Neural progenitor cell (in vitro differentiated cells): Measurements from ENCODE around the gene EGFR. TPM values are rescaled to one million over a fixed set of nuclear protein-coding genes. Genes with fewer than 3 reads are reported as not detected.

Experiments used
- DNase-seq: peaks from one replicate; pipeline ENCODE4 v3.0.0-alpha.2; 2016; ENCODE audit warnings: low spot score
- H2AFZ ChIP-seq: fragments of 200-600 bp; sonication (generic); replicated peaks from 2 replicates; pipeline ENCODE4 v1.6.1; 2016; ENCODE audit warnings: antibody characterized with exemption
- H3F3A ChIP-seq: fragments of 200-600 bp; sonication (generic); 2 replicates; pipeline ENCODE4 v1.6.1; 2016; ENCODE audit warnings: antibody characterized with exemption, low read depth
- H3K27ac ChIP-seq: fragments of 200-600 bp; sonication (generic); 2 replicates; pipeline ENCODE4 v1.5.1; 2016; ENCODE audit warnings: mild to moderate bottlenecking
- H3K27me3 ChIP-seq: fragments of 200-600 bp; sonication (generic); 2 replicates; pipeline ENCODE4 v1.6.1; 2016; ENCODE audit warnings: mild to moderate bottlenecking, moderate library complexity
- H3K36me3 ChIP-seq: fragments of 200-600 bp; sonication (generic); 2 replicates; pipeline ENCODE4 v1.5.1; 2016
- H3K4me1 ChIP-seq: fragments of 200-600 bp; sonication (generic); 2 replicates; pipeline ENCODE4 v1.6.1; 2016; ENCODE audit warnings: mixed run types
- H3K4me2 ChIP-seq: fragments of 200-600 bp; sonication (generic); 2 replicates; pipeline ENCODE4 v1.6.1; 2016
- H3K4me3 ChIP-seq: fragments of 200-600 bp; sonication (generic); 2 replicates; pipeline ENCODE4 v1.5.1; 2016
- H3K79me2 ChIP-seq: fragments of 200-600 bp; sonication (generic); 2 replicates; pipeline ENCODE4 v1.6.1; 2016; ENCODE audit warnings: low read depth
- H3K9ac ChIP-seq: fragments of 200-600 bp; sonication (generic); 2 replicates; pipeline ENCODE4 v1.6.1; 2016
- H3K9me3 ChIP-seq: fragments of 200-600 bp; sonication (generic); 2 replicates; pipeline ENCODE4 v1.5.1; 2016; ENCODE audit warnings: low read depth
- H4K20me1 ChIP-seq: fragments of 200-600 bp; sonication (generic); 2 replicates; pipeline ENCODE4 v1.6.1; 2016; ENCODE audit warnings: low read depth
- H3K27ac Mint-ChIP-seq: 3 replicates; pipeline ENCODE4 v1.8.0; 2021; ENCODE audit warnings: mixed read lengths
- H3K27me3 Mint-ChIP-seq: 2 replicates; pipeline ENCODE4 v1.8.0; 2022; ENCODE audit warnings: low read depth, mild to moderate bottlenecking, inconsistent platforms, moderate library complexity, mixed read lengths; ENCODE audit not compliant: insufficient read depth
- H3K36me3 Mint-ChIP-seq: 3 replicates; pipeline ENCODE4 v1.8.0; 2021; ENCODE audit warnings: mixed read lengths
- H3K4me1 Mint-ChIP-seq: 3 replicates; pipeline ENCODE4 v1.8.0; 2021; ENCODE audit warnings: mixed read lengths
- H3K4me3 Mint-ChIP-seq: 3 replicates; pipeline ENCODE4 v1.8.0; 2021; ENCODE audit warnings: mild to moderate bottlenecking, moderate library complexity, mixed read lengths
- H3K9me3 Mint-ChIP-seq: 3 replicates; pipeline ENCODE4 v1.8.0; 2020; ENCODE audit warnings: mixed read lengths
- CTCF ChIP-seq: fragments of 200-600 bp; sonication (generic); IDR thresholded peaks from 2 replicates; pipeline ENCODE4 v1.5.1; 2017; ENCODE audit warnings: antibody characterized with exemption, mild to moderate bottlenecking
- EZH2 ChIP-seq: fragments of 200-600 bp; sonication (generic); IDR thresholded peaks from 2 replicates; pipeline ENCODE4 v1.6.1; 2017; ENCODE audit warnings: antibody characterized with exemption, mild to moderate bottlenecking, moderate library complexity
- EZH2phosphoT487 ChIP-seq: fragments of 200-600 bp; sonication (generic); IDR thresholded peaks from 2 replicates; pipeline ENCODE4 v1.6.1; 2017; ENCODE audit warnings: antibody characterized with exemption
- total RNA-seq: library from RNA; depleted of rRNA; stranded (reverse); fragments of >200 nt; gene quantifications from 2 replicates; pipeline ENCODE4 v1.2.3, GENCODE V29; 2015; ENCODE audit warnings: low replicate concordance

Gene EGFR
- total RNA-seq, 1 donor from 2014 or later: 4.6 TPM

DNA sequence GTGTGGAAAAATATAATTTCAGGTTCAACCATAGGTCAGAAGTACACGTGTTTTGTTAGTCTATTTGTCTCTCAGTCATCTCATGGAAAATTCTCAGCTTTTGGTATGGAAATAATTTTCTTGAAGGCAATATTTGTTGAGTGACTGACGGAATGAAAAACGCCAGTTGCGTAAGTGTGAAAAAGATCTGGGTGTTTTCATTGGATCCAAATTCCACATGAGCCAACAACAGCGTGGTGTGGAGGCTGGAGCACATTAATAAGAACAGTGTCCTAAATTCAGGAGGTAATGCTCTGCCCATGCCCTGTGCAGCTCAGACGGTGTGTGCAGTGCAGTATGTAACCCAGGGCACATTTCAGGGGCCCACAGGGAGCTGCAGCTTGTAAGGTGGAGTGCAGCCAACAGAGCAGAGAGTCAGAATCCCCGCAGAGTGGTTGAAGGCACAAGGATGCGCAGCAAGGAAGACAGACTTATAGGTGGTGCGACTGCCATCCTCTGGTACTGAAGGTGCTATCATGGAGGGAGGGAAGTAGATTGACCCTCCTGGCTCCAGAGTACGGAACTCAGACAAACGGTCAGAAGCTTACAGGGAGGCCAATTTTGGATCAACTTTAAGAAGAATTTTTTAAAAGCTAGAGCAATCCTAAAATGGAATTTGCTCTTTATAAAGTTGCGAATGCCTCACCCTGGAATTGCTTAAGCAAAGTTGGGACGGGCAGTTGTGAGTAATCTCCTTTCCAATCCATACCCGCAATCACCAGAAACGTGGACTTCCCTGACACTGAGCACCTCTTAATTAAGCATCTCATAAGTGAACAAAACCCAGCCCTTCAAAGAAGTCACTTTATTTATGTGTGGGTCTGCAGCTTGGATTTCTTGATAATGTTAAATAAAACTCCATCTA is 38.0 kb downstream of the EGFR start:
- H3K4me1 Mint-ChIP-seq: peaks cover 15% of the 10 kb centered on the region
- Histone ChIP-seq H3K27me3 (no peaks in the 10 kb centered on the region), H3K27ac (no peak overlapping the region), H3K4me3 (no peak overlapping the region), H3K9me3 (no peaks in the 10 kb centered on the region), H3K4me2 (no peak overlapping the region), H3K9ac (no peak overlapping the region), H2AFZ (no peak overlapping the region), H3F3A (no peaks in the 10 kb centered on the region), H3K36me3 (no peaks in the 10 kb centered on the region), H4K20me1 (no peaks in the 10 kb centered on the region), H3K4me1 (no peaks in the 10 kb centered on the region), H3K79me2 (no peaks in the 10 kb centered on the region)
- DNase-seq: no peak
- TF ChIP-seq CTCF (no peak), EZH2phosphoT487 (no peak), EZH2 (no peak)
- peaks cover under 1% of the 10 kb centered on the region for H3K9me3 Mint-ChIP-seq
- H3K27me3 Mint-ChIP-seq: peaks cover 3% of the 10 kb centered on the region
- no peak overlapping the region for H3K27ac Mint-ChIP-seq
- no peaks in the 10 kb centered on the region for H3K36me3 Mint-ChIP-seq
- H3K4me3 Mint-ChIP-seq: no peak overlapping the region

- no peak overlapping the region for H3K27ac ChIP-seq
- no peak overlapping the region for H3K9ac ChIP-seq
- H3K79me2 ChIP-seq: no peaks in the 10 kb centered on the region
- no peaks in the 10 kb centered on the region for H4K20me1 ChIP-seq
- H3K4me2 ChIP-seq: no peak overlapping the region
- peaks cover 3% of the 10 kb centered on the region for H3K27me3 Mint-ChIP-seq
- H3F3A ChIP-seq: no peaks in the 10 kb centered on the region
- H3K36me3 ChIP-seq: no peaks in the 10 kb centered on the region
- H3K9me3 Mint-ChIP-seq: no peaks in the 10 kb centered on the region
- no peak for DNase-seq
- H3K36me3 Mint-ChIP-seq: no peaks in the 10 kb centered on the region
- no peak overlapping the region for H2AFZ ChIP-seq
- no peak overlapping the region for H3K27ac Mint-ChIP-seq
- H3K4me3 ChIP-seq: no peak overlapping the region
- no peak for TF ChIP-seq EZH2
- no peak for TF ChIP-seq CTCF
- no peak for TF ChIP-seq EZH2phosphoT487
- H3K9me3 ChIP-seq: no peaks in the 10 kb centered on the region
- no peaks in the 10 kb centered on the region for H3K27me3 ChIP-seq
- no peaks in the 10 kb centered on the region for H3K4me1 ChIP-seq
- peaks cover 19% of the 10 kb centered on the region for H3K4me1 Mint-ChIP-seq
- no peak overlapping the region for H3K4me3 Mint-ChIP-seq
These were observed 39.5 kb downstream of the EGFR start for GRCh38 chr7:55058314-55058713.

GRCh38 chr7:55059021-55059420 is 40.2 kb downstream of the EGFR start:
- Mint-ChIP-seq H3K9me3 (no peaks in the 10 kb centered on the region), H3K36me3 (no peaks in the 10 kb centered on the region), H3K27me3 (peaks cover 3% of the 10 kb centered on the region), H3K27ac (no peak overlapping the region), H3K4me1 (peaks cover 18% of the 10 kb centered on the region), H3K4me3 (no peak overlapping the region)
- no peak overlapping the region for H3K27ac ChIP-seq
- H3K79me2 ChIP-seq: no peaks in the 10 kb centered on the region
- no peak overlapping the region for H3K4me3 ChIP-seq
- no peaks in the 10 kb centered on the region for H4K20me1 ChIP-seq
- no peak for TF ChIP-seq CTCF
- no peak for TF ChIP-seq EZH2
- TF ChIP-seq EZH2phosphoT487: no peak
- no peaks in the 10 kb centered on the region for H3K27me3 ChIP-seq
- H3K4me2 ChIP-seq: no peak overlapping the region
- H3K36me3 ChIP-seq: no peaks in the 10 kb centered on the region
- no peaks in the 10 kb centered on the region for H3K9me3 ChIP-seq
- H3K9ac ChIP-seq: no peak overlapping the region
- H3F3A ChIP-seq: no peaks in the 10 kb centered on the region
- DNase-seq: no peak
- H2AFZ ChIP-seq: no peak overlapping the region
- H3K4me1 ChIP-seq: no peaks in the 10 kb centered on the region
